HEK293 (cell line): ENCODE data around the gene MYT1.
"Not testable (repeated sequence)": the region's sequence is repeated elsewhere in the genome, so short reads cannot be mapped to it uniquely, and the experiment has no call there.

ENCODE experiments used
- CTCF ChIA-PET: fragments of 350-600 bp; formaldehyde crosslinking; extraction: SDS; loops from one replicate; lab custom pipeline; 2021; ENCODE audit warnings: antibody characterized with exemption; lab: Yijun Ruan, JAX
- POLR2A ChIA-PET: fragments of 300-600 bp; formaldehyde crosslinking; extraction: SDS; loops from one replicate; lab custom pipeline; 2020; ENCODE audit warnings: antibody characterized with exemption, inconsistent platforms; lab: Yijun Ruan, JAX
- H3K27ac ChIP-seq: fragments of 200-500 bp; sonication (Bioruptor generic); 2 replicates; pipeline ENCODE4 v1.5.1; 2014; ENCODE audit warnings: low read depth, low read length, control low read depth, inconsistent platforms; ENCODE audit errors: extremely low read depth
- H3K36me3 ChIP-seq, 2 experiments: fragments of 200-500 bp in 1 of 2; sonication (Bioruptor generic) in 1 of 2; 1 replicate in 1 of 2; 2 replicates in 1 of 2; pipeline ENCODE4 v1.5.1; 2014 to 2017; ENCODE audit warnings: inconsistent platforms in 2 of 2, low read length in 2 of 2; ENCODE audit not compliant: control insufficient read depth in 2 of 2, insufficient read depth in 1 of 2
- H3K4me1 ChIP-seq: fragments of 200-500 bp; sonication (Bioruptor generic); 2 replicates; pipeline ENCODE4 v1.5.1; 2014; ENCODE audit warnings: mild to moderate bottlenecking, low read length, inconsistent platforms; ENCODE audit not compliant: control insufficient read depth, insufficient read depth
- H3K4me3 ChIP-seq: 2 replicates; pipeline ENCODE4 v1.5.1; 2011; ENCODE audit warnings: low read depth, mild to moderate bottlenecking, control low read depth, low read length, moderate library complexity
- H3K9me3 ChIP-seq: fragments of 200-500 bp; sonication (Bioruptor generic); 2 replicates; pipeline ENCODE4 v1.5.1; 2014; ENCODE audit warnings: low read depth, low read length, inconsistent platforms; ENCODE audit not compliant: control insufficient read depth, insufficient read depth
- BCL11A ChIP-seq: fragments of 450-650 bp; formaldehyde crosslinking; IDR thresholded peaks from 2 replicates; pipeline ENCODE4 v1.5.1; 2016; ENCODE audit warnings: low read depth, missing biosample characterization, missing genetic modification characterization
- CTCF ChIP-seq: fragments of 450-650 bp; formaldehyde crosslinking; IDR thresholded peaks from 2 replicates; pipeline ENCODE4 v1.5.1; 2016; ENCODE audit warnings: missing biosample characterization, missing genetic modification characterization
- ELK4 ChIP-seq: IDR thresholded peaks from 2 replicates; pipeline ENCODE4 v1.6.1; 2011; ENCODE audit warnings: mild to moderate bottlenecking, low read depth, low read length, borderline replicate concordance
- GLIS2 ChIP-seq: fragments of 450-650 bp; formaldehyde crosslinking; IDR thresholded peaks from 2 replicates; pipeline ENCODE4 v1.5.1; 2016; ENCODE audit warnings: missing biosample characterization, missing genetic modification characterization
- SCRT1 ChIP-seq: fragments of 450-650 bp; formaldehyde crosslinking; IDR thresholded peaks from 2 replicates; pipeline ENCODE4 v1.5.1; 2016; ENCODE audit warnings: missing biosample characterization, missing genetic modification characterization, borderline replicate concordance
- ZBTB48 ChIP-seq: fragments of 450-650 bp; formaldehyde crosslinking; IDR thresholded peaks from 2 replicates; pipeline ENCODE4 v1.5.1; 2016; ENCODE audit warnings: missing biosample characterization, missing genetic modification characterization
- ZBTB49 ChIP-seq: fragments of 450-650 bp; formaldehyde crosslinking; IDR thresholded peaks from 2 replicates; pipeline ENCODE4 v1.5.1; 2016; ENCODE audit warnings: missing biosample characterization, missing genetic modification characterization, low read depth
- ZBTB8A ChIP-seq: fragments of 450-650 bp; formaldehyde crosslinking; IDR thresholded peaks from 2 replicates; pipeline ENCODE4 v1.5.1; 2016; ENCODE audit warnings: missing biosample characterization, missing genetic modification characterization
- ZFHX2 ChIP-seq: fragments of 450-650 bp; formaldehyde crosslinking; conservative IDR thresholded peaks from 2 replicates; pipeline ENCODE4 v1.5.1; 2016; ENCODE audit warnings: missing biosample characterization, missing genetic modification characterization
- ZNF23 ChIP-seq: fragments of 450-650 bp; formaldehyde crosslinking; IDR thresholded peaks from 2 replicates; pipeline ENCODE4 v1.5.1; 2016; ENCODE audit warnings: missing biosample characterization, missing genetic modification characterization, borderline replicate concordance
- ZNF654 ChIP-seq: fragments of 450-650 bp; formaldehyde crosslinking; IDR thresholded peaks from 2 replicates; pipeline ENCODE4 v1.5.1; 2016; ENCODE audit warnings: low read depth, missing biosample characterization, missing genetic modification characterization

Gene MYT1

GRCh38 chr20:64130876-64131275, 33.4 kb upstream of the MYT1 start:
- H3K4me3 ChIP-seq: no peak overlapping the region
- no peaks in the 10 kb centered on the region for H3K9me3 ChIP-seq
- CTCF ChIA-PET: no interaction called here
- no peak overlapping the region for H3K27ac ChIP-seq
- POLR2A ChIA-PET: no interaction called here
- no peaks in the 10 kb centered on the region for H3K4me1 ChIP-seq
- H3K36me3 ChIP-seq: no peaks in the 10 kb centered on the region
- TF ChIP-seq ZFHX2 (no peak), SCRT1 (no peak), ELK4 (no peak)

GRCh38 chr20:64131406-64131805, 32.8 kb upstream of the MYT1 start:
- H3K36me3 ChIP-seq: no peaks in the 10 kb centered on the region
- no peaks in the 10 kb centered on the region for H3K9me3 ChIP-seq
- H3K27ac ChIP-seq: no peak overlapping the region
- no peak overlapping the region for H3K4me3 ChIP-seq
- POLR2A ChIA-PET: no interaction called here
- no peaks in the 10 kb centered on the region for H3K4me1 ChIP-seq
- CTCF ChIA-PET: no interaction called here
- TF ChIP-seq CTCF (tag by site-specific recombination) (peak; percentile 65), ZBTB49 (no peak), ZNF23 (tag by site-specific recombination) (no peak)

- POLR2A ChIA-PET: no interaction called here
- H3K4me1 ChIP-seq: no peaks in the 10 kb centered on the region
- TF ChIP-seq GLIS2 (peak; percentile 41; the same call in 1 of the 2 replicates), BCL11A (peak; percentile 30; the same call in 1 of the 2 replicates), ZNF654 (tag by site-specific recombination) (peak; percentile 6; the same call in 1 of the 2 replicates), ZBTB8A (tag by site-specific recombination) (no peak)
- TF ChIP-seq, all 188 proteins: peak for 3
- H3K27ac ChIP-seq: no peak overlapping the region
- H3K4me3 ChIP-seq: no peak overlapping the region
- no peaks in the 10 kb centered on the region for H3K9me3 ChIP-seq
- CTCF ChIA-PET: interaction anchor here (0.6 kb wide), 1 partner anchor 140 kb away, joined by 3 read pairs; no protein-coding TSS in a partner anchor
- no peaks in the 10 kb centered on the region for H3K36me3 ChIP-seq
These were observed 30.3 kb upstream of the MYT1 start for GRCh38 chr20:64133951-64134407.

- H3K4me1 ChIP-seq, POLR2A ChIA-PET, H3K4me3 ChIP-seq, H3K36me3 ChIP-seq, H3K27ac ChIP-seq, CTCF ChIA-PET, H3K9me3 ChIP-seq: not testable (repeated sequence)
- peak; percentile 69 for TF ChIP-seq ZBTB48
These were observed 29.5 kb upstream of the MYT1 start for GRCh38 chr20:64134744-64135143.
